MM.1S (cell line): ENCODE measurements around the gene KLHL35.
A peak's percentile ranks its signal among the peaks of the same experiment; 100 is the strongest.

Experiments
- EZH2 ChIP-seq: fragments of 300-600 bp; sonication (generic); optimal IDR thresholded peaks from 2 replicates; pipeline ENCODE3; 2017; ENCODE audit warnings: low read depth, mild to moderate bottlenecking, antibody characterized with exemption, low read length, mixed read lengths
- EZH2phosphoT487 ChIP-seq: fragments of 300-600 bp; sonication (generic); IDR thresholded peaks from 2 replicates; pipeline ENCODE4 v1.6.1; 2018; ENCODE audit warnings: antibody characterized with exemption, low read length
- TF ChIP-seq, protein P1 (sequence below): fragments of 300-600 bp; sonication (generic); IDR thresholded peaks from 2 replicates; pipeline ENCODE4 v1.5.1; 2016; ENCODE audit warnings: antibody characterized with exemption, low read length, mixed read lengths

GRCh38 chr11:75384438-75385080 is 48.4 kb downstream of the KLHL35 start:
- TF ChIP-seq, protein P1, sequence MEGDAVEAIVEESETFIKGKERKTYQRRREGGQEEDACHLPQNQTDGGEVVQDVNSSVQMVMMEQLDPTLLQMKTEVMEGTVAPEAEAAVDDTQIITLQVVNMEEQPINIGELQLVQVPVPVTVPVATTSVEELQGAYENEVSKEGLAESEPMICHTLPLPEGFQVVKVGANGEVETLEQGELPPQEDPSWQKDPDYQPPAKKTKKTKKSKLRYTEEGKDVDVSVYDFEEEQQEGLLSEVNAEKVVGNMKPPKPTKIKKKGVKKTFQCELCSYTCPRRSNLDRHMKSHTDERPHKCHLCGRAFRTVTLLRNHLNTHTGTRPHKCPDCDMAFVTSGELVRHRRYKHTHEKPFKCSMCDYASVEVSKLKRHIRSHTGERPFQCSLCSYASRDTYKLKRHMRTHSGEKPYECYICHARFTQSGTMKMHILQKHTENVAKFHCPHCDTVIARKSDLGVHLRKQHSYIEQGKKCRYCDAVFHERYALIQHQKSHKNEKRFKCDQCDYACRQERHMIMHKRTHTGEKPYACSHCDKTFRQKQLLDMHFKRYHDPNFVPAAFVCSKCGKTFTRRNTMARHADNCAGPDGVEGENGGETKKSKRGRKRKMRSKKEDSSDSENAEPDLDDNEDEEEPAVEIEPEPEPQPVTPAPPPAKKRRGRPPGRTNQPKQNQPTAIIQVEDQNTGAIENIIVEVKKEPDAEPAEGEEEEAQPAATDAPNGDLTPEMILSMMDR: peak; percentile 95
- TF ChIP-seq EZH2phosphoT487 (no peak), EZH2 (no peak)
